Nephron progenitor cell (in vitro differentiated cells): Measurements from ENCODE around the gene LRRC45.

Experiments
- DNase-seq: peaks from one replicate; pipeline ENCODE4 v3.0.0; 2021
- H3K27ac Mint-ChIP-seq: 2 replicates; pipeline ENCODE4 v1.8.0; 2021; ENCODE audit warnings: mild to moderate bottlenecking, moderate library complexity, mixed read lengths
- H3K27me3 Mint-ChIP-seq: 2 replicates; pipeline ENCODE4 v1.8.0; 2021; ENCODE audit warnings: mild to moderate bottlenecking, low read depth, mixed read lengths; ENCODE audit not compliant: poor library complexity
- H3K36me3 Mint-ChIP-seq: 2 replicates; pipeline ENCODE4 v1.8.0; 2021; ENCODE audit warnings: low read depth, mixed read lengths
- H3K4me1 Mint-ChIP-seq: 2 replicates; pipeline ENCODE4 v1.8.0; 2021; ENCODE audit warnings: mixed read lengths
- H3K4me3 Mint-ChIP-seq: 2 replicates; pipeline ENCODE4 v1.8.0; 2021; ENCODE audit warnings: mild to moderate bottlenecking, moderate library complexity, mixed read lengths
- H3K9me3 Mint-ChIP-seq: 2 replicates; pipeline ENCODE4 v1.8.0; 2021; ENCODE audit warnings: mild to moderate bottlenecking, moderate library complexity, mixed read lengths
- CTCF ChIP-seq: fragments of 200-600 bp; sonication (generic); IDR thresholded peaks from 2 replicates; pipeline ENCODE4 v1.5.0; 2021; ENCODE audit warnings: antibody characterized with exemption

Gene LRRC45

DNA sequence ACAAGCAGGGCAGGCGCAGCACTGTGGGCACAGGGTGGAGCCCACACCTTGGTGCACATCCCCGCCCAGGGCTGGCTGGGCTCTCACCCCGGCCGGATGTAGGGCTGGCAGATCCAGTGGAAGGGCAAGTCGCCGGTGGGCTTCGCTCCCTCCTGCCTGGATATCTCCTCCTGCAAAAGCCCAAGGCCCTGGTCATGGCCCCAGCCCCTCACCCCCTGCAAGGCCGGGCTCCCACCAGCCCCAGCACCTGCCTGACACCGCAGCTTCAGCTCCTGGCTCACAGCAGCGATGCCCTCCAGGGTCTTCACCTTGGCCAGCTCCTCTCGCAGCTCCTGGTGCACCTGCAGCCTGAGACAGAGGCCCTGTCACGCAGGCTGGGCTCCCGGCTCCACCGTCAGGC is 37.5 kb downstream of the LRRC45 start:
- H3K4me3 Mint-ChIP-seq = no peak overlapping the region
- no peaks in the 10 kb centered on the region for H3K36me3 Mint-ChIP-seq
- H3K27ac Mint-ChIP-seq = no peak overlapping the region
- TF ChIP-seq CTCF = no peak
- H3K9me3 Mint-ChIP-seq = no peaks in the 10 kb centered on the region
- no peaks in the 10 kb centered on the region for H3K4me1 Mint-ChIP-seq
- DNase-seq = no peak
- no peaks in the 10 kb centered on the region for H3K27me3 Mint-ChIP-seq

GRCh38 chr17:82061047-82061925 is 38.2 kb downstream of the LRRC45 start:
- no peak for TF ChIP-seq CTCF
- H3K36me3 Mint-ChIP-seq = no peaks in the 10 kb centered on the region

GRCh38 chr17:82062076-82062983 is 39.2 kb downstream of the LRRC45 start:
- Mint-ChIP-seq H3K36me3 (no peaks in the 10 kb centered on the region), H3K27ac (no peak overlapping the region), H3K4me3 (no peak overlapping the region), H3K27me3 (no peaks in the 10 kb centered on the region), H3K4me1 (peaks cover 4% of the 10 kb centered on the region), H3K9me3 (no peaks in the 10 kb centered on the region)
- DNase-seq = no peak
- no peak for TF ChIP-seq CTCF

More at GRCh38 chr17:82061047-82061925, 38.2 kb downstream of the LRRC45 start:
- Mint-ChIP-seq H3K27me3 (no peaks in the 10 kb centered on the region), H3K9me3 (no peaks in the 10 kb centered on the region), H3K4me3 (no peak overlapping the region), H3K27ac (no peak overlapping the region), H3K4me1 (peaks cover 3% of the 10 kb centered on the region)
- no peak for DNase-seq

- Mint-ChIP-seq H3K4me1 (peaks cover 4% of the 10 kb centered on the region), H3K27me3 (no peaks in the 10 kb centered on the region), H3K4me3 (no peak overlapping the region), H3K27ac (no peak overlapping the region), H3K36me3 (no peaks in the 10 kb centered on the region), H3K9me3 (no peaks in the 10 kb centered on the region)
- no peak for DNase-seq
- TF ChIP-seq CTCF = no peak
These were observed 39.9 kb downstream of the LRRC45 start for GRCh38 chr17:82062984-82063368.

DNA sequence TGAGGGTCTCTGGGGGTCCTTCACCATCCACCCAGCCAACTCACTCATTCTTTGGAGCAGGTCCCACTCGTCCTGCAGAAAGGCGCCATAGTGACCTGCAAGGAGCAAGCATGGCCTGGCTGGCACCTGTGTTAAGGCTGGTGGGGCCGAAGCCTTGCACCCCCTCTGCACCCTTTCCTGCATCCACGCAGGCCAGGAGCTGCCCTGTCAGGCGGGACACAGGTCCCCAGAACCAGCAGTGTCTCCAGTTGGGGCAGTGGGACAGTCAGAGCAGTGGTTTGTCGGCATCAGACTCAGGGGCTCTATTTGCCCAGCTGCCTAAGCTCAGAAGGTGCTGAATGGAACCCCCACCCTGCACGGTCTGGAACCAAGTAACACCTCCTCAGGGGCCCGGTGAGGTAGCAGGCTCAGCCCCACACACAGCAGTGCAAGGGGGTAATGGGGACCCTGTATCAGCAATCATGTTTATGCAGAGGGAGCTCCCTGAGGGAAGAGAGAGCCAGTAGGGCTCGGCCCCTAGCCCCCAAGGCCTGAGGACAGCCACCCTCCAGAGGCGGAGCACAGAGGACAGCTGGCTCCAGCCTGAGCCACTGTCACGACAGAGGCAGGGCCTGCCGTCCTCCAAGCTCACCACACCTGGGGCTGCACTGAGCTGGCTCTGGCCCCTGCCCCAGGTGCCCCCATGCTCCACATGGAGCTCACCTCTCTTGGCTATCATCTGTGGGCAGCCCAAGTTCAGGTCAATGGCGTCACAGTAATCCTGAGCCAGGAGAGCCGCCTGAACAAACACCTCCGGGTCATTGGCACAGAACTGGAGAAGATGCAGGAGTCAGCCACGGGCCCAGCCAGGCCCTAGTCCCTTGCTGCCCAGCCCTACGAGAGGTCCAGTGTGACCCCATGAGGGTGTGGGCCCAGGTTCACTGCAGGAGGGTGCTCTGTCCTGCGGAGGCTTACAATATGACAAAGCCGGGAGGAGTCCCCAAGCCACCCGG is 40.6 kb downstream of the LRRC45 start:
- Mint-ChIP-seq H3K4me3 (peak overlapping the region; percentile 76), H3K4me1 (peaks cover 4% of the 10 kb centered on the region), H3K27me3 (peaks cover 3% of the 10 kb centered on the region), H3K36me3 (no peaks in the 10 kb centered on the region), H3K9me3 (no peaks in the 10 kb centered on the region), H3K27ac (no peak overlapping the region)
- DNase-seq = no peak
- TF ChIP-seq CTCF = no peak
